ENCODE data around the gene MGP.

The MGP gene

GRCh38 chr12:14910090-14910915, 24.6 kb upstream of the MGP start:
- no peak for DNase-seq
- Histone ChIP-seq H3K4me2 (ENCODE audit: low read depth, low read length) (no peak overlapping the region), H3K27ac (ENCODE audit: low read length) (no peak overlapping the region), H3K4me1 (ENCODE audit: low read length) (no peaks in the 10 kb centered on the region), H3K9ac (ENCODE audit: low read length) (no peak overlapping the region), H3K79me2 (ENCODE audit: low read length) (no peaks in the 10 kb centered on the region), H3K9me3 (replicated peaks; ENCODE audit: insufficient read depth, low read length) (no peaks in the 10 kb centered on the region), H3K36me3 (replicated peaks; ENCODE audit: insufficient read depth, low read length) (no peaks in the 10 kb centered on the region), H2AFZ (ENCODE audit: low read length) (no peak overlapping the region), H3F3A (ENCODE audit: insufficient read depth, low read length) (no peaks in the 10 kb centered on the region), H4K20me1 (ENCODE audit: insufficient read depth, low read length) (no peaks in the 10 kb centered on the region), H3K4me3 (ENCODE audit: low read length) (no peak overlapping the region), H3K27me3 (replicated peaks; ENCODE audit: insufficient read depth, low read length) (no peaks in the 10 kb centered on the region), H3K9me2 (replicated peaks; ENCODE audit: insufficient read depth, low read length) (no peaks in the 10 kb centered on the region)
- TF ChIP-seq EZH2 (optimal IDR thresholded peaks at IDR 0.05; ENCODE audit: low read depth, low read length) (no peak), EZH2phosphoT487 (IDR thresholded peaks at IDR 0.05; ENCODE audit: low read length) (no peak)

GRCh38 chr12:14907953-14908352, 22.3 kb upstream of the MGP start:
- DNase-seq: no peak
- no peak overlapping the region for H2AFZ ChIP-seq (ENCODE audit: low read length)
- TF ChIP-seq CTCF (IDR thresholded peaks at IDR 0.05; ENCODE audit: low read length) (no peak), EZH2phosphoT487 (IDR thresholded peaks at IDR 0.05; ENCODE audit: low read length) (no peak), EZH2 (optimal IDR thresholded peaks at IDR 0.05; ENCODE audit: low read depth, low read length) (no peak)
- H3K27ac ChIP-seq (ENCODE audit: low read length): no peak overlapping the region
- no peak overlapping the region for H3K4me2 ChIP-seq (ENCODE audit: low read depth, low read length)
- no peaks in the 10 kb centered on the region for H3K79me2 ChIP-seq (ENCODE audit: low read length)
- no peaks in the 10 kb centered on the region for H4K20me1 ChIP-seq (ENCODE audit: insufficient read depth, low read length)
- no peak overlapping the region for H3K9ac ChIP-seq (ENCODE audit: low read length)
- no peaks in the 10 kb centered on the region for H3K27me3 ChIP-seq (replicated peaks; ENCODE audit: insufficient read depth, low read length)
- no peaks in the 10 kb centered on the region for H3K9me3 ChIP-seq (replicated peaks; ENCODE audit: insufficient read depth, low read length)
- no peaks in the 10 kb centered on the region for H3F3A ChIP-seq (ENCODE audit: insufficient read depth, low read length)
- H3K4me3 ChIP-seq (ENCODE audit: low read length): no peak overlapping the region
- 0 out of 2 replicates have a peak, but pooled peaks cover 2% of the 10 kb centered on the region for H3K4me1 ChIP-seq (ENCODE audit: low read length)
- no peaks in the 10 kb centered on the region for H3K36me3 ChIP-seq (replicated peaks; ENCODE audit: insufficient read depth, low read length)
- no peaks in the 10 kb centered on the region for H3K9me2 ChIP-seq (replicated peaks; ENCODE audit: insufficient read depth, low read length)

GRCh38 chr12:14906114-14906513, 20.5 kb upstream of the MGP start:
- H3K79me2 ChIP-seq (ENCODE audit: low read length): no peaks in the 10 kb centered on the region
- H3K9ac ChIP-seq (ENCODE audit: low read length): no peak overlapping the region
- H3K4me3 ChIP-seq (ENCODE audit: low read length): no peak overlapping the region
- DNase-seq: no peak
- H3K9me2 ChIP-seq (replicated peaks; ENCODE audit: insufficient read depth, low read length): no peaks in the 10 kb centered on the region
- TF ChIP-seq EZH2phosphoT487 (IDR thresholded peaks at IDR 0.05; ENCODE audit: low read length) (no peak), EZH2 (optimal IDR thresholded peaks at IDR 0.05; ENCODE audit: low read depth, low read length) (no peak), CTCF (IDR thresholded peaks at IDR 0.05; ENCODE audit: low read length) (no peak)
- H3K36me3 ChIP-seq (replicated peaks; ENCODE audit: insufficient read depth, low read length): no peaks in the 10 kb centered on the region
- 0 out of 2 replicates have a peak, but pooled peaks cover 9% of the 10 kb centered on the region for H3K4me1 ChIP-seq (ENCODE audit: low read length)
- H2AFZ ChIP-seq (ENCODE audit: low read length): no peak overlapping the region
- no peak overlapping the region for H3K27ac ChIP-seq (ENCODE audit: low read length)
- H3K27me3 ChIP-seq (replicated peaks; ENCODE audit: insufficient read depth, low read length): no peaks in the 10 kb centered on the region
- no peaks in the 10 kb centered on the region for H3K9me3 ChIP-seq (replicated peaks; ENCODE audit: insufficient read depth, low read length)
- no peaks in the 10 kb centered on the region for H3F3A ChIP-seq (ENCODE audit: insufficient read depth, low read length)
- no peaks in the 10 kb centered on the region for H4K20me1 ChIP-seq (ENCODE audit: insufficient read depth, low read length)
- no peak overlapping the region for H3K4me2 ChIP-seq (ENCODE audit: low read depth, low read length)
